ENCODE data around the gene AFTPH. TPM values are rescaled to one million over a fixed set of nuclear protein-coding genes. Genes with fewer than 3 reads are reported as not detected.
A peak's percentile ranks its signal among the peaks of the same experiment; 100 is the strongest.

The AFTPH gene
- total and polyA plus RNA-seq, 9 of the 15 experiments (the other 6 are each of a cell fraction or from before 2014, with no cell fraction given) = 8.0 to 26.2 (median 13.8) TPM

DNA sequence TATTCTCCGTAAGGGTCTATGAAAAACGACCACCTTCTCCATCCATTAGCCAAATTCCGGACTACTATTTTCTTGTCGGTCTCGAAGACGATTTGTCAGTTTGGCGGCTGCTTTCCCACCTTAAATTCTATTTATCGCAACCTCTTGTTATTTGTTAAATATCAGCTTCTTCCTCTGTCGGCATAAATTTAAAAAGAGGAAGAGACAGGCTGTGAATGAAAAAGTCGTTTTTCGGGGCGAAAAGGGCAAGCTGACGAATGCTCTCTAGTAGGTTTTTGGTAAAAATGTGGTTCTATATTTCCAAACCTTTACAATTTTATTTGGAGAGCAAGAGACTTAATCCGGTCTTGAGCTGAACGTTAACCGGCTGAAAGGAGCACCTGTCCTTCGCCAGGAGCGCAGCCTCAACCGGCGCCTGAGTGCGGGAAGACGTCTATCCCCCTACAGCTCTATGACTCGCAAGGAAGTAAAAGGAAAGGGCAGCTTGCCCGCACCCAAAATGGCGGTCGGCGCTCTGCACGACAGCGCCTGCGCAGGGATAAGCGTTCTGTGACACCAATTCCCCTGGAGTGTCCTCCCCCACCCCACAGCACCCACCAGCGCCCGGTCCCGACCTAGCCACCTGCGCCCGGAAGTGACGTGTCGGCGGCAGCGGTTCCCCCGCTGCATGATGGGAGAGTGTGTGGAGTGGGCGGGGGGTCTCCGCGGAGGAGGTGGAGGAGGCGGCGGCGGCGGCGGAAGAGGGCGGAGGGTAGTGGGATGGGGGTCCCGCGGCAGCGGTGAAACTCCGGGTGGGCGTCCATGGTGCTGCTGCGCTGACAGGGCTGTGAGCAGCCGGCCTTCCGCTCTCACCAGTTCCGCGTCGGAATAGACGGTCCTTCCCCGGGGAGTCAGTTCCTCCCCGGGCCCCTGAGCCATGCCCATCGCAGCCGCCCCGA, at the start of gene AFTPH (continued):
- no peak for TF ChIP-seq ILF3 (IDR thresholded peaks at IDR 0.05; ENCODE audit: borderline replicate concordance)
- TF ChIP-seq, protein P1, sequence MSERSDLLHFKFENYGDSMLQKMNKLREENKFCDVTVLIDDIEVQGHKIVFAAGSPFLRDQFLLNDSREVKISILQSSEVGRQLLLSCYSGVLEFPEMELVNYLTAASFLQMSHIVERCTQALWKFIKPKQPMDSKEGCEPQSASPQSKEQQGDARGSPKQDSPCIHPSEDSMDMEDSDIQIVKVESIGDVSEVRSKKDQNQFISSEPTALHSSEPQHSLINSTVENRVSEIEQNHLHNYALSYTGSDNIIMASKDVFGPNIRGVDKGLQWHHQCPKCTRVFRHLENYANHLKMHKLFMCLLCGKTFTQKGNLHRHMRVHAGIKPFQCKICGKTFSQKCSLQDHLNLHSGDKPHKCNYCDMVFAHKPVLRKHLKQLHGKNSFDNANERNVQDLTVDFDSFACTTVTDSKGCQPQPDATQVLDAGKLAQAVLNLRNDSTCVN (CRISPR knock-in tag; IDR thresholded peaks at IDR 0.05) = no peak
- TF ChIP-seq, protein P2, sequence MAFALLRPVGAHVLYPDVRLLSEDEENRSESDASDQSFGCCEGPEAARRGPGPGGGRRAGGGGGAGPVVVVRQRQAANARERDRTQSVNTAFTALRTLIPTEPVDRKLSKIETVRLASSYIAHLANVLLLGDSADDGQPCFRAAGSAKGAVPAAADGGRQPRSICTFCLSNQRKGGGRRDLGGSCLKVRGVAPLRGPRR (CRISPR knock-in tag; IDR thresholded peaks at IDR 0.05) = no peak
- peak; percentile 68 for TF ChIP-seq C11orf30 (IDR thresholded peaks at IDR 0.05; ENCODE audit: low read depth)
- no peak for TF ChIP-seq ZNF445 (CRISPR knock-in tag; IDR thresholded peaks at IDR 0.05; ENCODE audit: low read depth)
- peak; percentile 16; the same call in 1 of the 2 replicates for TF ChIP-seq LARP7 (IDR thresholded peaks at IDR 0.05)
- no peak for TF ChIP-seq PTRF (tag; IDR thresholded peaks at IDR 0.05)
- TF ChIP-seq, protein P3, sequence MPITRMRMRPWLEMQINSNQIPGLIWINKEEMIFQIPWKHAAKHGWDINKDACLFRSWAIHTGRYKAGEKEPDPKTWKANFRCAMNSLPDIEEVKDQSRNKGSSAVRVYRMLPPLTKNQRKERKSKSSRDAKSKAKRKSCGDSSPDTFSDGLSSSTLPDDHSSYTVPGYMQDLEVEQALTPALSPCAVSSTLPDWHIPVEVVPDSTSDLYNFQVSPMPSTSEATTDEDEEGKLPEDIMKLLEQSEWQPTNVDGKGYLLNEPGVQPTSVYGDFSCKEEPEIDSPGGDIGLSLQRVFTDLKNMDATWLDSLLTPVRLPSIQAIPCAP (CRISPR knock-in tag; IDR thresholded peaks at IDR 0.05; ENCODE audit: borderline replicate concordance) = no peak
- TF ChIP-seq FOXJ3 (CRISPR knock-in tag; IDR thresholded peaks at IDR 0.05) = no peak
- TF ChIP-seq RBM39 (optimal IDR thresholded peaks at IDR 0.05; ENCODE audit: low read depth, low read length) = no peak
- no peak for TF ChIP-seq WHSC1 (IDR thresholded peaks at IDR 0.05; ENCODE audit: low read length)
- TF ChIP-seq, protein P4, sequence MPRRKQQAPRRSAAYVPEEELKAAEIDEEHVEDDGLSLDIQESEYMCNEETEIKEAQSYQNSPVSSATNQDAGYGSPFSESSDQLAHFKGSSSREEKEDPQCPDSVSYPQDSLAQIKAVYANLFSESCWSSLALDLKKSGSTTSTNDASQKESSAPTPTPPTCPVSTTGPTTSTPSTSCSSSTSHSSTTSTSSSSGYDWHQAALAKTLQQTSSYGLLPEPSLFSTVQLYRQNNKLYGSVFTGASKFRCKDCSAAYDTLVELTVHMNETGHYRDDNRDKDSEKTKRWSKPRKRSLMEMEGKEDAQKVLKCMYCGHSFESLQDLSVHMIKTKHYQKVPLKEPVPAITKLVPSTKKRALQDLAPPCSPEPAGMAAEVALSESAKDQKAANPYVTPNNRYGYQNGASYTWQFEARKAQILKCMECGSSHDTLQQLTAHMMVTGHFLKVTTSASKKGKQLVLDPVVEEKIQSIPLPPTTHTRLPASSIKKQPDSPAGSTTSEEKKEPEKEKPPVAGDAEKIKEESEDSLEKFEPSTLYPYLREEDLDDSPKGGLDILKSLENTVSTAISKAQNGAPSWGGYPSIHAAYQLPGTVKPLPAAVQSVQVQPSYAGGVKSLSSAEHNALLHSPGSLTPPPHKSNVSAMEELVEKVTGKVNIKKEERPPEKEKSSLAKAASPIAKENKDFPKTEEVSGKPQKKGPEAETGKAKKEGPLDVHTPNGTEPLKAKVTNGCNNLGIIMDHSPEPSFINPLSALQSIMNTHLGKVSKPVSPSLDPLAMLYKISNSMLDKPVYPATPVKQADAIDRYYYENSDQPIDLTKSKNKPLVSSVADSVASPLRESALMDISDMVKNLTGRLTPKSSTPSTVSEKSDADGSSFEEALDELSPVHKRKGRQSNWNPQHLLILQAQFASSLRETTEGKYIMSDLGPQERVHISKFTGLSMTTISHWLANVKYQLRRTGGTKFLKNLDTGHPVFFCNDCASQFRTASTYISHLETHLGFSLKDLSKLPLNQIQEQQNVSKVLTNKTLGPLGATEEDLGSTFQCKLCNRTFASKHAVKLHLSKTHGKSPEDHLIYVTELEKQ (CRISPR knock-in tag; IDR thresholded peaks at IDR 0.05) = no peak
- TF ChIP-seq JUND (IDR thresholded peaks at IDR 0.05; ENCODE audit: borderline replicate concordance, low read depth, low read length) = peak; percentile 71; the same call in 1 of the 2 replicates
- peak; percentile 35; the same call in 1 of the 3 replicates for TF ChIP-seq JUND (tag; IDR thresholded peaks at IDR 0.05; ENCODE audit: borderline replicate concordance, low read depth, low read length)
- TF ChIP-seq, protein P5, sequence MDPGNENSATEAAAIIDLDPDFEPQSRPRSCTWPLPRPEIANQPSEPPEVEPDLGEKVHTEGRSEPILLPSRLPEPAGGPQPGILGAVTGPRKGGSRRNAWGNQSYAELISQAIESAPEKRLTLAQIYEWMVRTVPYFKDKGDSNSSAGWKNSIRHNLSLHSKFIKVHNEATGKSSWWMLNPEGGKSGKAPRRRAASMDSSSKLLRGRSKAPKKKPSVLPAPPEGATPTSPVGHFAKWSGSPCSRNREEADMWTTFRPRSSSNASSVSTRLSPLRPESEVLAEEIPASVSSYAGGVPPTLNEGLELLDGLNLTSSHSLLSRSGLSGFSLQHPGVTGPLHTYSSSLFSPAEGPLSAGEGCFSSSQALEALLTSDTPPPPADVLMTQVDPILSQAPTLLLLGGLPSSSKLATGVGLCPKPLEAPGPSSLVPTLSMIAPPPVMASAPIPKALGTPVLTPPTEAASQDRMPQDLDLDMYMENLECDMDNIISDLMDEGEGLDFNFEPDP (CRISPR knock-in tag; IDR thresholded peaks at IDR 0.05) = no peak
- TF ChIP-seq ZNF146 (CRISPR knock-in tag; IDR thresholded peaks at IDR 0.05; ENCODE audit: unreplicated experiment) = no peak
- TF ChIP-seq, protein P6, sequence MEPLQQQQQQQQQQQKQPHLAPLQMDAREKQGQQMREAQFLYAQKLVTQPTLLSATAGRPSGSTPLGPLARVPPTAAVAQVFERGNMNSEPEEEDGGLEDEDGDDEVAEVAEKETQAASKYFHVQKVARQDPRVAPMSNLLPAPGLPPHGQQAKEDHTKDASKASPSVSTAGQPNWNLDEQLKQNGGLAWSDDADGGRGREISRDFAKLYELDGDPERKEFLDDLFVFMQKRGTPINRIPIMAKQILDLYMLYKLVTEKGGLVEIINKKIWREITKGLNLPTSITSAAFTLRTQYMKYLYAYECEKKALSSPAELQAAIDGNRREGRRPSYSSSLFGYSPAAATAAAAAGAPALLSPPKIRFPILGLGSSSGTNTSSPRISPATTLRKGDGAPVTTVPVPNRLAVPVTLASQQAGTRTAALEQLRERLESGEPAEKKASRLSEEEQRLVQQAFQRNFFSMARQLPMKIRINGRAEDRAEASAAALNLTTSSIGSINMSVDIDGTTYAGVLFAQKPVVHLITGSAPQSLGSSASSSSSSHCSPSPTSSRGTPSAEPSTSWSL (CRISPR knock-in tag; IDR thresholded peaks at IDR 0.05; ENCODE audit: borderline replicate concordance) = no peak
- no peak for TF ChIP-seq KDM1A (IDR thresholded peaks at IDR 0.05)

Data from K562 (cell line).